Measurements from ENCODE around the gene EDA2R. TPM values are rescaled to one million over a fixed set of nuclear protein-coding genes. Genes with fewer than 3 reads are reported as not detected.

EDA2R gene
- total and polyA plus RNA-seq, 9 of the 15 experiments (the other 6 are each of a cell fraction or from before 2014, with no cell fraction given) = 0.03 to 0.08 (median 0.05) TPM; not detected in 5

- no peaks in the 10 kb centered on the region for H3K9me1 ChIP-seq (ENCODE audit: control insufficient read depth, insufficient read depth, low read length)
- no peak overlapping the region for H3K4me2 ChIP-seq (ENCODE audit: insufficient read depth, low read length)
- BruUV-seq (replicated peaks) = no TSS peak
- 0% methylated on average over 1 of the region's 1 CpG for WGBS (ENCODE audit: insufficient coverage, low coverage, missing lambda C conversion rate)
- TF ChIP-seq NCOA1 (IDR thresholded peaks at IDR 0.05; ENCODE audit: low read depth) = no peak
- H2AFZ ChIP-seq (ENCODE audit: low read depth, low read length) = no peak overlapping the region
- H3K27ac ChIP-seq (ENCODE audit: extremely low read depth, low read depth, low read length) = no peak overlapping the region
- H3K4me1 ChIP-seq (replicated peaks in 1 of 2; ENCODE audit: control insufficient read depth in 2 of 2, insufficient read depth in 2 of 2, low read length in 2 of 2) = no peaks in the 10 kb centered on the region
- H3K36me3 ChIP-seq (ENCODE audit: control insufficient read depth, insufficient read depth, low read length) = no peaks in the 10 kb centered on the region
- H4K20me1 ChIP-seq (replicated peaks; ENCODE audit: control insufficient read depth, insufficient read depth, low read length) = no peaks in the 10 kb centered on the region
- FAIRE-seq (no peak), ATAC-seq (no peak), DNase-seq (ENCODE audit: extremely low read depth in 1 of 4, low spot score in 3 of 4) (no peak)
- no peak overlapping the region for H3K9ac ChIP-seq (ENCODE audit: insufficient read depth in 1 of 2, low read depth in 2 of 2, low read length in 2 of 2)
- no peak overlapping the region for H3K4me3 ChIP-seq
- in situ Hi-C loops (cut with MboI) = no loop called here
- no peaks in the 10 kb centered on the region for H3K27me3 ChIP-seq (ENCODE audit: control insufficient read depth in 2 of 2, insufficient read depth in 2 of 2, low read length in 2 of 2)
- no peaks in the 10 kb centered on the region for H3K9me3 ChIP-seq (replicated peaks; ENCODE audit: control insufficient read depth, insufficient read depth, low read depth, low read length)
- no peaks in the 10 kb centered on the region for H3K79me2 ChIP-seq (ENCODE audit: control insufficient read depth, insufficient read depth, low read length)
- ChIA-PET POLR2A (no interaction called here), CTCF (ENCODE audit: low intra/inter-chr PET ratio) (no interaction called here)
- intact Hi-C loops (cut with micrococcal nuclease) = no loop called here
These were observed 33.2 kb upstream of the EDA2R start for GRCh38 chrX:66672106-66672505.

GRCh38 chrX:66654411-66654810 is 15.5 kb upstream of the EDA2R start:
- Histone ChIP-seq H3K27me3 (ENCODE audit: control insufficient read depth in 2 of 2, insufficient read depth in 2 of 2, low read length in 2 of 2) (no peaks in the 10 kb centered on the region), H3K4me2 (ENCODE audit: insufficient read depth, low read length) (no peak overlapping the region), H3K27ac (ENCODE audit: extremely low read depth, low read depth, low read length) (no peak overlapping the region), H2AFZ (ENCODE audit: low read depth, low read length) (no peak overlapping the region), H3K9ac (ENCODE audit: insufficient read depth in 1 of 2, low read depth in 2 of 2, low read length in 2 of 2) (no peak overlapping the region), H3K4me3 (no peak overlapping the region), H4K20me1 (replicated peaks; ENCODE audit: control insufficient read depth, insufficient read depth, low read length) (no peaks in the 10 kb centered on the region), H3K79me2 (ENCODE audit: control insufficient read depth, insufficient read depth, low read length) (no peaks in the 10 kb centered on the region), H3K9me3 (replicated peaks; ENCODE audit: control insufficient read depth, insufficient read depth, low read depth, low read length) (no peaks in the 10 kb centered on the region), H3K4me1 (replicated peaks in 1 of 2; ENCODE audit: control insufficient read depth in 2 of 2, insufficient read depth in 2 of 2, low read length in 2 of 2) (no peaks in the 10 kb centered on the region), H3K36me3 (ENCODE audit: control insufficient read depth, insufficient read depth, low read length) (no peaks in the 10 kb centered on the region), H3K9me1 (ENCODE audit: control insufficient read depth, insufficient read depth, low read length) (no peaks in the 10 kb centered on the region)
- TF ChIP-seq STAG1 (CRISPR knock-in tag; IDR thresholded peaks at IDR 0.05; ENCODE audit: borderline replicate concordance) (no peak), REST (IDR thresholded peaks at IDR 0.05; ENCODE audit: borderline replicate concordance) (peak; percentile 73), REST (CRISPR knock-in tag; IDR thresholded peaks at IDR 0.05; ENCODE audit: low read depth) (no peak), CREB3 (tag; conservative IDR thresholded peaks at IDR 0.05; ENCODE audit: low read depth) (no peak), SUPT5H (IDR thresholded peaks at IDR 0.05) (no peak), SRSF9 (IDR thresholded peaks at IDR 0.05; ENCODE audit: borderline replicate concordance, low read depth, low read length) (no peak)
- no peak for DNase-seq (ENCODE audit: extremely low read depth in 1 of 4, low spot score in 3 of 4)
- in situ Hi-C loops (cut with MboI) (no loop called here), intact Hi-C loops (cut with micrococcal nuclease) (no loop called here)
- CTCF ChIA-PET (ENCODE audit: low intra/inter-chr PET ratio) = no interaction called here
- BruUV-seq (replicated peaks) = no TSS peak
- POLR2A ChIA-PET = no interaction called here
- FAIRE-seq = no peak
- no peak for ATAC-seq
